Germinal center (tissue), 1 donor: Measurements from ENCODE around the gene DGKA.

Experiments
- DNase-seq: peaks from one replicate; pipeline ENCODE4 v3.0.0; 2012; ENCODE audit warnings: mixed read lengths, low spot score

DGKA gene

DNA sequence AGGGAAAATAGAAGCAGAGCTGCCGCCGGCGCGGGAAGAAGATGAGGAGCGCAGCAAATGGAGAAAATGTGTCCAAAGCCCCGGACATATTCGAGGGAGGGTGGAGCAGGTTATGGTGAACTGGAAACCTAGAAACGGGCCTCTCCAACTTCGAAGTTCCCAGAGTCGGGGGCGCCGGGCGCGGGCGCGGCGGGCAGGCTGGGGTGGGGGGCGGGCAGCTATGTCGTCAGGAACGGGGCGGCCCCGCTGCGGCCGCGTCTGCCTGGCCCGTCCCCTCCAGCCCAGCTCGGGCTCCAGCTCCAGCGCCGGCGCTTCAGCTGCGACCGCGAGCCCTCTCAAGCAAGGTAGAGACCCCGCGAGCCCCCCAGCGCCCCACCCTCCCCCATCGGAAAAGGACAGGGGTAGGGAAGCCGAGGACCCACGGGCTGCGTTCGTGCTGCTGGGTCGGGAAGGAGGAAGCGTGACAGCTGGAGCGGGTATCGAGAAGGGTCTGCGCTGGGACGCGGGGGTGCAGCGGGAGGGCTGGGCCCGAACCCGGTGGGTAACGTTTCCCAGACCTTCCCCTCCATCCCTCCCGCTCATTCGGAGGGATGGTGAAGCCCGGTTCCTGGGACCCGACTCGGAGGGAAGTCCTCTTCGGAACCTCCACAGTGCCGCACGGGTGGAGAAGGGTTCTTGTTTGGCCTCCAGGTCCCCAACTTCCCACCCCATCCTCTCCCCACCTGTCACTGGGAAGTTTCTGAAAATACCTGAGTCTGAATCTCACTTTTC is 1.0 kb downstream of the DGKA start:
- peak; percentile 50 for DNase-seq

GRCh38 chr12:55932551-55932910 is 1.6 kb downstream of the DGKA start:
- peak; percentile 47 for DNase-seq

- DNase-seq, result no peak
These were observed 2.3 kb downstream of the DGKA start for GRCh38 chr12:55933169-55933798.

- no peak for DNase-seq
These were observed 3.1 kb downstream of the DGKA start for GRCh38 chr12:55933799-55934742.

DNA sequence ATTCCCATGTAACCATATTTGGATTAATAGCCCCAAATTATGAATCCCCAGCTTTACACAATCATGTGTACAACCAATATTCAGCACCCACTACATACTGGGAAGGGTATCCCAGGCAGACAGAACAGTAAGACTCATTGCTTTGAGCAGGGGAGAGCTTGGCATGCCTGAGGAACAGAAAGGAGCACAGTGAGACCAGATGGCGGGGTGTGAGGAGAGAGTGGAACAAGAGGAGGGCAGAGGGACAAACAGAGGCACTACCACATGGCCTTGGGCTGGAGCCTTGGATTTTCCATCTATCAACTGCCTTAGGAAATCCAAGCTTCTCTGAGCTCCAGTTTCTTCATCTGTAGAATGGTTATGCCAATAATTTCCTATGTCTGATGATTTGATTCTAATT is 3.8 kb downstream of the DGKA start:
- no peak for DNase-seq

GRCh38 chr12:55935738-55936151 is 4.8 kb downstream of the DGKA start:
- no peak for DNase-seq

DNA sequence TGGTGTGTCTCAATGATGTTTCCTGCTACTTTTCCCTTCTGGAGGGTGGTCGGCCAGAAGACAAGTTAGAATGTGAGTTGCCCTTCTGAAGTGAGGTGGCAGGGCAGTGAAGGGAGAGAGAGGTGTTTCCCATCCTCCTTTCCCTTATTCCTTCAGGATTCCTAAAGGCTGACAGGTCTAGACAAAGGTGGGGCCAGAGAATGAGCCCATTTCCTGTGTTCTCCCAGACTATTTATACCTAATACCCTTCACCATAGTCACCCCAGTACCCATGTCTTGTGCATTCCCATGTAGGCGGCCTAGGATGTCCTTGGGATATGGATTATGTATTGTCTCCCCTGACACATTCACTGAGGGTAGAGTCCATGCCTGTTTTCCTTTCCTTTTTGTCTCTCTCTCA is 7.0 kb downstream of the DGKA start:
- no peak for DNase-seq

- no peak for DNase-seq
These were observed 8.0 kb downstream of the DGKA start for GRCh38 chr12:55938826-55939501.

GRCh38 chr12:55940065-55940732 is 9.2 kb downstream of the DGKA start:
- DNase-seq, result peak; percentile 84

DNA sequence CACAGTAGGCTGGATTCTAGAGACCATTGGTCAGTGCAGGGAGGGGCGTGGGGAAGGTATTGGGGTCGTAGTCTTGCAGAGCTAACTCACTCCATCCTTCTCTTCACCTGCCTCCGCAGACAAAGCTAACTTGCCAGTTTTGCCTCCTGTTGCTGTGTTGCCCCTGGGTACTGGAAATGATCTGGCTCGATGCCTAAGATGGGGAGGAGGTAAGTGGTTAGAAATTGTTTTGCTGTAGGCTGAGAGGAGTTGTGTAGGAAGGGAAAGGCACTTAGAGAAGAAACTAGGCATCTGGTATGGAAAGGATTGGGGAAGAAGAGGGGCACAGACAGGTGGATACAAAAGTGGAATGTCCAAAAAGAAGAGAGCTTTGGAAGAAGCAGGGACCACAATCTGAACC is 11.1 kb downstream of the DGKA start:
- DNase-seq, result no peak

DNA sequence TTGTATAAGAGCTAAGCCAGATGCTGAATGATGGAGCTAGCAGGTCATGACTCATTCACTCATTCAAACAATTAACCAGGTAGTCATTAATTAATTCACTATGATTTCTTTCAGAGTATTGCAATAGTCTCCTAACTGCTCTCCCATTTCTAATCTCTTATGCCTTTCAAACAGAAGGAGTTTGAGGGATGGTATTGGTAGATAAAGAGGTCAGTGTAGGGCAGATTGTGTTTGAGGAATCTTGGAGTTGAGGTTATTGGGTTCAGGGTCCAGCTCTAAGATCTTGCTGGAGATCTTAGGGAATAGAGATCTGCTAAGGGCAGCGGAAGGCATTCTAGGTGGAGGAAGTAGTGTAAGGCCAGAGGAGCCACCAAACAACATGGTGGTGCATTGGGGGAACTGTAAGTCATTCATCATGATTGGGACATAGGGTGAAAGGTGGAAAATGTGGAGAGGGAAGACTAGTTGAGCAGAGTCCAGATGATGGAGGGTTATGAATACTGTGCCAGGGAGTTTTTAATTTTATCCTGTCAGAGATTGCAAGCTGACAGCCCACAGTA is 11.7 kb downstream of the DGKA start:
- no peak for DNase-seq

GRCh38 chr12:55946553-55946952 is 15.6 kb downstream of the DGKA start:
- DNase-seq, result no peak

DNA sequence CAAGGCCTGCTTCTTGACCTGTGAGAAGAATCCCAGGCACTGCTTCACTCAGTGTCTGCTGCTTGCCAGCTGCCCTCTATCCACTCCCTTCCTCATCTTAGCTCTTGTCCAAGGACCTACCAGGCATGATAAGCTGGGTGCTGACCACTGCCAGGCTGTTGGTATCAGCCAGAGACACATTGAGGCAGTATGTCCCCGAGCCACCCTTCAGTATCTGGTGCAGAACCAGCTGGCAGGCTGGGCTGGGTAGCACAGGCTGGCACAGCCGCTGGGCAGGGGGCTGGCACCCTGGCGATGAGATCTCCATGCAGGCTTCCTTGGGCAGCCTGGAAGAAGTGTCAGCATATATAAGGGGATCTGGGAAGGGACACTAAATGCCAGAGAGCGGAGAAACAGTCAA is 24.4 kb downstream of the DGKA start:
- no peak for DNase-seq

- peak; percentile 25 for DNase-seq
These were observed 25.0 kb downstream of the DGKA start for GRCh38 chr12:55955800-55956508.

DNA sequence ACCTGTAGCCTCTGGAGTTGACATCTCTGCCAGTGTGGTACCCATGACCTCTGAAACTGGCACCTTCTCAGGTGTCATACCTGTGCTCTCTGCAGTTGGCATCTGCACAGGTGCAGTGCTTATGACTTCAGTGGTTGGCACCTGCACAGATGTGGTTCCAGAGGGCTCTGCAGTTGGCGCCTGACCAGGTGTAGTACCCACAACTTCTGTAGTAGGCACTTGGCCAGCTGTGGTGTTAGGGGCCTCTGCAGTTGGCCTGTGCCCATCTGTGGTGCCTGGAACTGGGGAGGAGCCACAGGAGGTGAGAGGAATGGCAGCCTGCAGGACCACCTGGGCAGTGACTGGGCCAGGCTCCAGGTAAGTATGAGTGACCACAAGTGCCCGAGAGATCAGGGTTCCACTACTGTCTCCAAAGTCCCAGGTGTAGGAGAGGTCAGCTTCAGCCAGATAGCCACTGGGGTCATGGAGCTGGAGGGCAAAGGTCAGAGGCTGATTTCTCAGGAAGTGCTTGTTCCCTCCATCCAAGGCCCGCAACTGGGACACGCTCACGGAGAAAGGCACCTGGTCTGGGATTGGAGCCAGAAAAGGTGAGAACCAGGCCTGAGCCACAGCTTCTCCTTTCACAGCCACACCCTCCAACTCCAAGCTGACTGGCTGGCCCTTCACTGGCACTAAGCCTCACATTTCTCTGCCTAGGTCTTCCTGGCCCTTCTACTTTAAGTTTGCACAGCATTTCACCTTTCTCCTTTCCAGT is 26.3 kb downstream of the DGKA start:
- no peak for DNase-seq

DNA sequence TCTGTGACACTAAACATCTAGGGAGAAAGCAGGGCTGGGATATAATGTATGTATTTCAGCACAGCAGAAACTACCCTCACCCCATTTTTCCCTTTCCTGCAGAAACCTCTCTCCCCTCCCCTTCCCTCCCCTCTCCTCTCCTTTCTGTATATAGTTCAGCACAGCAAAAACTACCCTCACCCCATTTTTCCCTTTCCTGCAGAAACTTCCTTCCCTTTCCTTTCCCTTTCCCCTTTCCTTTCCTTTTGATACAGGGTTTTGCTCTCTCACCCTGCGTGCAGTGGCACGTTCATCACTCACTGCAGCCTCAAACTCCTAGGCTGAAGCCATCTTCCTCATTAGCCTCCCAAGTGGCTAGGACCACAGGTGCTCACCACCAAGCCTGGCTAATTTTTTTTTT is 32.8 kb downstream of the DGKA start:
- no peak for DNase-seq

- DNase-seq, result no peak
These were observed 34.3 kb downstream of the DGKA start for GRCh38 chr12:55965240-55965639.

DNA sequence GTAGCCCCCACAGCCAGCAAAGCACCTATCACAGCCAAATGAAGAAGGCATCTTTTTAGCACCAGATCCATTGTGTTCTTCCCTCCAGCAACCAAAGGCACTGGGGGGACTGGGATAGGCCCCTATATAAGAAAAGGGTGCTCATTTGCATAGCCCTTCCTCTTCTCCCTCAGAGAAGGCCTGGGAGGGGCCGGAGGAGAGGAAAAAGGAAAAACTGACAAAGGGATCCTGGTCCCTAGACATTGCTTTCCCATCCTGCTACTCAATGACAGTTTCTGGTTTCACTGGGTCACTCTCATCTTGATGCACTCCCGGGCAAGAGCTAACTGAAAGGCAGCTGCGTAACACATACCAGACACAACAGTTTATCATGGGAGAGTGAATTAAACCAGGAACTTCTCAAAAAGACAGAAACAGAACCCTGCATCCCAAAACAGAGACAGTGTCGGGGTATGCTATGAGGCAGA is 35.0 kb downstream of the DGKA start, which contains the start of gene PMEL:
Gene PMEL (minus strand): TSS at position 102 of the 467 bp plus-strand sequence. CDS start 31 bp downstream, at position 71.
- DNase-seq, result peak; percentile 14
